IMR-90 (cell line): ENCODE results near the gene AS3MT. TPM values are rescaled to one million over a fixed set of nuclear protein-coding genes. Genes with fewer than 3 reads are reported as not detected.

Source experiments
- ATAC-seq: fragments of 200-7000 bp; cut with Tn5 transposase; 2 replicates; pipeline ENCODE4 v1.9.1; 2020; ENCODE audit warnings: low read depth, mild to moderate bottlenecking, moderate library complexity
- BruUV-seq: library from RNA; stranded (reverse); fragments of 400-500 nt; replicated peaks from 2 replicates; lab custom pipeline; 2021; lab: Mats Ljungman, UMichigan
- CTCF ChIA-PET: fragments of 300-600 bp; formaldehyde crosslinking; extraction: SDS; loops from one replicate; lab custom pipeline; 2021; ENCODE audit warnings: antibody characterized with exemption; lab: Yijun Ruan, JAX
- POLR2A ChIA-PET: fragments of 300-600 bp; sonication (Branson Sonifier 250); formaldehyde crosslinking; loops from one replicate; lab custom pipeline; 2022; ENCODE audit warnings: antibody characterized with exemption; ENCODE audit not compliant: unreplicated experiment; lab: Charles Lee
- DNase-seq: peaks from one replicate; pipeline ENCODE4 v3.0.0; 2013
- H2AFZ ChIP-seq: replicated peaks from 2 replicates; pipeline ENCODE3; 2013; ENCODE audit warnings: low read length, mild to moderate bottlenecking; ENCODE audit not compliant: poor library complexity
- H2AK5ac ChIP-seq: 2 replicates; pipeline ENCODE4 v1.6.1; 2013; ENCODE audit warnings: low read depth, low read length, inconsistent platforms
- H2AK9ac ChIP-seq: replicated peaks from 2 replicates; pipeline ENCODE3; 2013; ENCODE audit warnings: mild to moderate bottlenecking, low read depth, low read length, moderate library complexity; ENCODE audit not compliant: poor library complexity
- H2BK120ac ChIP-seq: 2 replicates; pipeline ENCODE4 v1.6.1; 2013; ENCODE audit warnings: low read depth, low read length, inconsistent platforms
- H2BK15ac ChIP-seq: 3 replicates; pipeline ENCODE4 v1.6.1; 2013; ENCODE audit warnings: low read depth, low read length, inconsistent platforms
- H2BK20ac ChIP-seq: 2 replicates; pipeline ENCODE4 v1.6.1; 2013; ENCODE audit warnings: low read depth, mild to moderate bottlenecking, inconsistent platforms, low read length, moderate library complexity
- H2BK5ac ChIP-seq: 2 replicates; pipeline ENCODE4 v1.6.1; 2013; ENCODE audit warnings: mild to moderate bottlenecking, low read depth, low read length, inconsistent platforms; ENCODE audit not compliant: poor library complexity, severe bottlenecking
- H3K14ac ChIP-seq: replicated peaks from 2 replicates; pipeline ENCODE4 v1.6.1; 2013; ENCODE audit warnings: low read depth, low read length, inconsistent platforms
- H3K18ac ChIP-seq: 2 replicates; pipeline ENCODE4 v1.6.1; 2013; ENCODE audit warnings: low read depth, low read length, control low read depth
- H3K23ac ChIP-seq: 2 replicates; pipeline ENCODE4 v1.6.1; 2013; ENCODE audit warnings: low read depth, low read length, inconsistent platforms
- H3K27ac ChIP-seq: 2 replicates; pipeline ENCODE4 v1.5.1; 2013; ENCODE audit warnings: mild to moderate bottlenecking, control low read depth, low read length; ENCODE audit not compliant: insufficient read depth
- H3K27me3 ChIP-seq: 2 replicates; pipeline ENCODE4 v1.6.1; 2013; ENCODE audit warnings: low read length; ENCODE audit not compliant: control insufficient read depth, insufficient read depth
- H3K36me3 ChIP-seq: 2 replicates; pipeline ENCODE4 v1.6.1; 2013; ENCODE audit warnings: low read length, mixed read lengths; ENCODE audit not compliant: control insufficient read depth, insufficient read depth
- H3K4ac ChIP-seq: 2 replicates; pipeline ENCODE4 v1.6.1; 2013; ENCODE audit warnings: low read depth, low read length, inconsistent platforms
- H3K4me1 ChIP-seq: 2 replicates; pipeline ENCODE4 v1.6.1; 2013; ENCODE audit warnings: low read length, mixed read lengths; ENCODE audit not compliant: control insufficient read depth, insufficient read depth
- H3K4me2 ChIP-seq: 2 replicates; pipeline ENCODE4 v1.6.1; 2013; ENCODE audit warnings: low read depth, mild to moderate bottlenecking, control low read depth, low read length, moderate library complexity
- H3K4me3 ChIP-seq: 2 replicates; pipeline ENCODE4 v1.5.1; 2013; ENCODE audit warnings: low read depth, mild to moderate bottlenecking, control low read depth, low read length, moderate library complexity; ENCODE audit not compliant: insufficient read depth
- H3K56ac ChIP-seq: 2 replicates; pipeline ENCODE4 v1.6.1; 2013; ENCODE audit warnings: low read length, inconsistent platforms; ENCODE audit not compliant: insufficient read depth; ENCODE audit errors: extremely low read depth
- H3K79me1 ChIP-seq, 2 experiments: 2 replicates each; pipeline ENCODE4 v1.6.1; 2013; ENCODE audit warnings: low read length in 2 of 2, inconsistent platforms in 1 of 2, low read depth in 1 of 2
- H3K9ac ChIP-seq: 2 replicates; pipeline ENCODE4 v1.6.1; 2013; ENCODE audit warnings: low read depth, low read length, control low read depth
- H3K9me1 ChIP-seq: 2 replicates; pipeline ENCODE4 v1.6.1; 2013; ENCODE audit warnings: low read length, inconsistent platforms; ENCODE audit not compliant: insufficient read depth
- H3K9me3 ChIP-seq: 2 replicates; pipeline ENCODE4 v1.6.1; 2013; ENCODE audit warnings: low read length; ENCODE audit not compliant: control insufficient read depth, insufficient read depth
- H4K20me1 ChIP-seq: 2 replicates; pipeline ENCODE4 v1.6.1; 2013; ENCODE audit warnings: low read length, inconsistent platforms; ENCODE audit not compliant: insufficient read depth
- H4K5ac ChIP-seq: 2 replicates; pipeline ENCODE4 v1.6.1; 2013; ENCODE audit warnings: mild to moderate bottlenecking, low read depth, low read length, control low read depth
- H4K8ac ChIP-seq, 2 experiments: 2 replicates each; pipeline ENCODE4 v1.6.1; 2013; ENCODE audit warnings: low read depth in 2 of 2, low read length in 2 of 2, control low read depth in 1 of 2, inconsistent platforms in 1 of 2
- H4K91ac ChIP-seq: 2 replicates; pipeline ENCODE4 v1.6.1; 2013; ENCODE audit warnings: low read depth, low read length, inconsistent platforms; ENCODE audit not compliant: insufficient read depth
- BHLHE40 ChIP-seq: fragments of 150-350 bp; IDR thresholded peaks from 2 replicates; pipeline ENCODE4 v1.6.1; 2016; ENCODE audit warnings: mild to moderate bottlenecking, low read depth, low read length
- CEBPB ChIP-seq: IDR thresholded peaks from 2 replicates; pipeline ENCODE4 v1.6.1; 2012; ENCODE audit warnings: low read depth, low read length, improper control_type of control experiment
- CHD1 ChIP-seq: IDR thresholded peaks from 2 replicates; pipeline ENCODE4 v1.6.1; 2012; ENCODE audit warnings: low read depth, low read length, improper control_type of control experiment
- ELK1 ChIP-seq: fragments of 150-350 bp; IDR thresholded peaks from 2 replicates; pipeline ENCODE4 v1.6.1; 2016; ENCODE audit warnings: low read depth, mild to moderate bottlenecking, low read length, moderate library complexity, borderline replicate concordance
- MAFK ChIP-seq: IDR thresholded peaks from 2 replicates; pipeline ENCODE4 v1.6.1; 2012; ENCODE audit warnings: low read depth, low read length, improper control_type of control experiment
- MXI1 ChIP-seq: IDR thresholded peaks from 2 replicates; pipeline ENCODE4 v1.6.1; 2012; ENCODE audit warnings: low read depth, mild to moderate bottlenecking, low read length, moderate library complexity, borderline replicate concordance
- NFE2L2 ChIP-seq: fragments of 150-350 bp; IDR thresholded peaks from 2 replicates; pipeline ENCODE4 v1.6.1; 2016; ENCODE audit warnings: low read depth, mild to moderate bottlenecking, low read length
- POLR2A ChIP-seq: IDR thresholded peaks from 2 replicates; pipeline ENCODE4 v1.6.1; 2012; ENCODE audit warnings: mild to moderate bottlenecking, low read depth, low read length
- RAD21 ChIP-seq: IDR thresholded peaks from 2 replicates; pipeline ENCODE4 v1.6.1; 2012; ENCODE audit warnings: low read length, improper control_type of control experiment
- RFX5 ChIP-seq: IDR thresholded peaks from 2 replicates; pipeline ENCODE4 v1.8.0; 2012; ENCODE audit warnings: low read depth, mild to moderate bottlenecking, low read length, moderate library complexity
- SMC3 ChIP-seq: fragments of 150-350 bp; IDR thresholded peaks from 2 replicates; pipeline ENCODE4 v1.6.1; 2016; ENCODE audit warnings: low read depth, mild to moderate bottlenecking, antibody characterized with exemption, low read length, moderate library complexity
- WGBS, 2 experiments: methylation state at CpG; one replicate each; pipeline versions ENCODE4 v1.1.5 to v1.1.7; 2013; ENCODE audit warnings: missing lambda C conversion rate in 2 of 2; ENCODE audit not compliant: insufficient read length in 1 of 2; ENCODE audit errors: extremely low coverage in 2 of 2; 5-methylcytosine and 5-hydroxymethylcytosine counted together
- dilution Hi-C: fragments of 300-500 bp; cut with HindIII; formaldehyde crosslinking; loops from one replicate; pipeline ENCODE4 v1.14.3; 2018; ENCODE audit warnings: low sequenced_read_pairs; ENCODE audit not compliant: unreplicated experiment
- in situ Hi-C: fragments of 300-500 bp; cut with MboI; formaldehyde crosslinking; loops from 3 replicates; pipeline ENCODE4 v1.14.3; 2019; ENCODE audit warnings: low sequenced_read_pairs, inconsistent platforms, mixed read lengths
- intact Hi-C: fragments of 100-400 bp; cut with micrococcal nuclease; formaldehyde crosslinking; loops from 2 replicates; pipeline ENCODE4 v1.10.0; 2022
- polyA plus RNA-seq, 3 experiments: library from polyadenylated mRNA; depleted of rRNA; stranded (reverse); fragments of >200 nt; gene quantifications; 2 replicates each; pipeline ENCODE4 v1.2.3, GENCODE V29; 2012; ENCODE audit warnings: low replicate concordance in 1 of 3
- total RNA-seq: library from RNA; depleted of rRNA; stranded (reverse); fragments of >200 nt; gene quantifications from 2 replicates; pipeline ENCODE4 v1.2.3, GENCODE V29; 2012
- TF ChIP-seq, protein P1 (sequence below): fragments of 150-350 bp; IDR thresholded peaks from 2 replicates; pipeline ENCODE4 v1.6.1; 2017; ENCODE audit warnings: mild to moderate bottlenecking, antibody characterized with exemption, low read length, low read depth

Gene AS3MT
- total and polyA plus RNA-seq, 2 of the 4 experiments (the other 2 are of a cell fraction): 2.7 to 3.6 TPM

- Histone ChIP-seq H3K56ac (no peak overlapping the region), H2AFZ (no peak overlapping the region), H3K14ac (no peak overlapping the region), H2BK5ac (no peak overlapping the region), H4K91ac (no peak overlapping the region), H3K4me1 (no peaks in the 10 kb centered on the region), H2AK9ac (no peak overlapping the region), H3K18ac (no peak overlapping the region), H2AK5ac (no peak overlapping the region), H3K79me1 (no peaks in the 10 kb centered on the region), H3K23ac (no peak overlapping the region), H2BK120ac (no peak overlapping the region), H3K9ac (no peak overlapping the region), H2BK15ac (no peak overlapping the region), H3K4me2 (no peak overlapping the region), H3K27me3 (no peaks in the 10 kb centered on the region), H2BK20ac (no peak overlapping the region), H4K8ac (no peak overlapping the region), H3K36me3 (no peaks in the 10 kb centered on the region), H3K9me3 (no peaks in the 10 kb centered on the region), H3K4ac (no peak overlapping the region), H4K5ac (no peak overlapping the region), H3K9me1 (no peaks in the 10 kb centered on the region), H3K27ac (no peak overlapping the region), H4K20me1 (no peaks in the 10 kb centered on the region), H3K4me3 (no peak overlapping the region)
- TF ChIP-seq RAD21: no peak
- no peak for TF ChIP-seq BHLHE40
- TF ChIP-seq, protein P1, sequence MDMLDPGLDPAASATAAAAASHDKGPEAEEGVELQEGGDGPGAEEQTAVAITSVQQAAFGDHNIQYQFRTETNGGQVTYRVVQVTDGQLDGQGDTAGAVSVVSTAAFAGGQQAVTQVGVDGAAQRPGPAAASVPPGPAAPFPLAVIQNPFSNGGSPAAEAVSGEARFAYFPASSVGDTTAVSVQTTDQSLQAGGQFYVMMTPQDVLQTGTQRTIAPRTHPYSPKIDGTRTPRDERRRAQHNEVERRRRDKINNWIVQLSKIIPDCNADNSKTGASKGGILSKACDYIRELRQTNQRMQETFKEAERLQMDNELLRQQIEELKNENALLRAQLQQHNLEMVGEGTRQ: no peak
- no peak for TF ChIP-seq MAFK
- no peak for TF ChIP-seq MXI1
- no peak for TF ChIP-seq ELK1
- TF ChIP-seq NFE2L2: no peak
- TF ChIP-seq SMC3: no peak
- no peak for TF ChIP-seq POLR2A
- TF ChIP-seq CEBPB: no peak
- TF ChIP-seq RFX5: no peak
- no peak for TF ChIP-seq CHD1
- in situ Hi-C loops: no loop called here
- intact Hi-C loops: no loop called here
- ATAC-seq (no peak), DNase-seq (no peak)
- CTCF ChIA-PET: interaction anchor here (0.9 kb wide), 1 partner anchor 25 kb away, joined by 3 read pairs; no protein-coding TSS in a partner anchor
- WGBS, 2 experiments: no CpG with 5 or more reads among the region's 2 CpGs
- dilution Hi-C loops: no loop called here
- BruUV-seq: no TSS peak
- POLR2A ChIA-PET: no interaction called here
These were observed 7.5 kb downstream of the AS3MT start for GRCh38 chr10:102876747-102877153.
